Neural progenitor cell (in vitro differentiated cells): Measurements from ENCODE around the gene UCP3. TPM values are rescaled to one million over a fixed set of nuclear protein-coding genes. Genes with fewer than 3 reads are reported as not detected.
A peak's percentile ranks its signal among the peaks of the same experiment; 100 is the strongest.

Experiments used
- DNase-seq: peaks from one replicate; pipeline ENCODE4 v3.0.0-alpha.2; 2016; ENCODE audit warnings: low spot score
- H2AFZ ChIP-seq: fragments of 200-600 bp; sonication (generic); replicated peaks from 2 replicates; pipeline ENCODE4 v1.6.1; 2016; ENCODE audit warnings: antibody characterized with exemption
- H3F3A ChIP-seq: fragments of 200-600 bp; sonication (generic); 2 replicates; pipeline ENCODE4 v1.6.1; 2016; ENCODE audit warnings: antibody characterized with exemption, low read depth
- H3K27ac ChIP-seq: fragments of 200-600 bp; sonication (generic); 2 replicates; pipeline ENCODE4 v1.5.1; 2016; ENCODE audit warnings: mild to moderate bottlenecking
- H3K27me3 ChIP-seq: fragments of 200-600 bp; sonication (generic); 2 replicates; pipeline ENCODE4 v1.6.1; 2016; ENCODE audit warnings: mild to moderate bottlenecking, moderate library complexity
- H3K36me3 ChIP-seq: fragments of 200-600 bp; sonication (generic); 2 replicates; pipeline ENCODE4 v1.5.1; 2016
- H3K4me1 ChIP-seq: fragments of 200-600 bp; sonication (generic); 2 replicates; pipeline ENCODE4 v1.6.1; 2016; ENCODE audit warnings: mixed run types
- H3K4me2 ChIP-seq: fragments of 200-600 bp; sonication (generic); 2 replicates; pipeline ENCODE4 v1.6.1; 2016
- H3K4me3 ChIP-seq: fragments of 200-600 bp; sonication (generic); 2 replicates; pipeline ENCODE4 v1.5.1; 2016
- H3K79me2 ChIP-seq: fragments of 200-600 bp; sonication (generic); 2 replicates; pipeline ENCODE4 v1.6.1; 2016; ENCODE audit warnings: low read depth
- H3K9ac ChIP-seq: fragments of 200-600 bp; sonication (generic); 2 replicates; pipeline ENCODE4 v1.6.1; 2016
- H3K9me3 ChIP-seq: fragments of 200-600 bp; sonication (generic); 2 replicates; pipeline ENCODE4 v1.5.1; 2016; ENCODE audit warnings: low read depth
- H4K20me1 ChIP-seq: fragments of 200-600 bp; sonication (generic); 2 replicates; pipeline ENCODE4 v1.6.1; 2016; ENCODE audit warnings: low read depth
- H3K27ac Mint-ChIP-seq: 3 replicates; pipeline ENCODE4 v1.8.0; 2021; ENCODE audit warnings: mixed read lengths
- H3K27me3 Mint-ChIP-seq: 2 replicates; pipeline ENCODE4 v1.8.0; 2022; ENCODE audit warnings: low read depth, mild to moderate bottlenecking, inconsistent platforms, moderate library complexity, mixed read lengths; ENCODE audit not compliant: insufficient read depth
- H3K36me3 Mint-ChIP-seq: 3 replicates; pipeline ENCODE4 v1.8.0; 2021; ENCODE audit warnings: mixed read lengths
- H3K4me1 Mint-ChIP-seq: 3 replicates; pipeline ENCODE4 v1.8.0; 2021; ENCODE audit warnings: mixed read lengths
- H3K4me3 Mint-ChIP-seq: 3 replicates; pipeline ENCODE4 v1.8.0; 2021; ENCODE audit warnings: mild to moderate bottlenecking, moderate library complexity, mixed read lengths
- H3K9me3 Mint-ChIP-seq: 3 replicates; pipeline ENCODE4 v1.8.0; 2020; ENCODE audit warnings: mixed read lengths
- CTCF ChIP-seq: fragments of 200-600 bp; sonication (generic); IDR thresholded peaks from 2 replicates; pipeline ENCODE4 v1.5.1; 2017; ENCODE audit warnings: antibody characterized with exemption, mild to moderate bottlenecking
- EZH2 ChIP-seq: fragments of 200-600 bp; sonication (generic); IDR thresholded peaks from 2 replicates; pipeline ENCODE4 v1.6.1; 2017; ENCODE audit warnings: antibody characterized with exemption, mild to moderate bottlenecking, moderate library complexity
- EZH2phosphoT487 ChIP-seq: fragments of 200-600 bp; sonication (generic); IDR thresholded peaks from 2 replicates; pipeline ENCODE4 v1.6.1; 2017; ENCODE audit warnings: antibody characterized with exemption
- total RNA-seq: library from RNA; depleted of rRNA; stranded (reverse); fragments of >200 nt; gene quantifications from 2 replicates; pipeline ENCODE4 v1.2.3, GENCODE V29; 2015; ENCODE audit warnings: low replicate concordance

UCP3 gene
- total RNA-seq, 1 donor from 2014 or later, result not detected

DNA sequence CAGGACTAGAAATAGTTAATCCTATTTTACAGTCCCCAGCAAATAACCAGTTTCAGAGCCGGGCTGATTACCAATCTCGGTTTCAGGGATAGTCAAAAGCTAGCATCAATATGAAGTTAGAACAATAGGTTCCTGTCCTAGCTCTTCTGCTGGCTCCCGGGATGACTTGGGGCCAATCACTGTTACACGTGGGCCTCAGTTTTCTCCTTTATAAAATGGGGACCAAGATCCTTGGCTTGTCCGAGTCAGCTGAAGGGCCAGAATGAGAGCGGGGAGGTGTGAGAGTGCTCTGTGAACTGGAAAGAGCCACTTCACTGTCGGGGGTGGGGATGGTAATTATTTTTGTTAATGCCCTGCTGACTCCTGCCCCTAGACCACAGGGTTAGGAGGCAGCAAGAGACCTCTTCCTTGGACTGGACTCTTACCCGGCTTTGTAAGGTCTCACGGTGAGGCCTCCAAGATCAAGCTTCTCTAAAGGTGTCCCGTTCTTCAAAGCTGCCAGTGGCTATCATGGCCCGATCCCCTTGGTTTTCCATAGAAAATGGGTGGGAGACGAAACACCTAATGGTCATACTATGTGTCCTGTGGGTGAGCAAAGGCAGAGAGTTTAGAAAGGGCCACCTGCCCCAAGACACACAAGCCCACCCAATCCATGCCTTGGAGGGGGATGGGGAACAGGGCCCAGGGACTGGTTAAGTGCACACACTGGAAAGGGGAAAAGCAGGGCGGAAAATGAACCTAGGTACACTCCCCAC, 27.7 kb downstream of the UCP3 start:
- Histone ChIP-seq H3K9ac (peak overlapping the region; percentile 36), H3K27me3 (no peaks in the 10 kb centered on the region), H3K79me2 (peaks cover 31% of the 10 kb centered on the region), H4K20me1 (peaks cover 13% of the 10 kb centered on the region), H3K4me2 (peak overlapping the region; percentile 83), H3K9me3 (no peaks in the 10 kb centered on the region), H3K36me3 (peaks cover 4% of the 10 kb centered on the region), H3F3A (peaks cover 44% of the 10 kb centered on the region), H3K27ac (no peak overlapping the region), H2AFZ (no peak overlapping the region), H3K4me1 (peaks cover 27% of the 10 kb centered on the region), H3K4me3 (peak overlapping the region; percentile 81)
- Mint-ChIP-seq H3K9me3 (no peaks in the 10 kb centered on the region), H3K27ac (no peak overlapping the region), H3K4me1 (peaks cover 40% of the 10 kb centered on the region), H3K4me3 (peak overlapping the region; percentile 98), H3K36me3 (peaks cover 33% of the 10 kb centered on the region), H3K27me3 (peaks cover 4% of the 10 kb centered on the region)
- DNase-seq, result no peak
- no peak for TF ChIP-seq CTCF
- no peak for TF ChIP-seq EZH2
- TF ChIP-seq EZH2phosphoT487, result no peak

DNA sequence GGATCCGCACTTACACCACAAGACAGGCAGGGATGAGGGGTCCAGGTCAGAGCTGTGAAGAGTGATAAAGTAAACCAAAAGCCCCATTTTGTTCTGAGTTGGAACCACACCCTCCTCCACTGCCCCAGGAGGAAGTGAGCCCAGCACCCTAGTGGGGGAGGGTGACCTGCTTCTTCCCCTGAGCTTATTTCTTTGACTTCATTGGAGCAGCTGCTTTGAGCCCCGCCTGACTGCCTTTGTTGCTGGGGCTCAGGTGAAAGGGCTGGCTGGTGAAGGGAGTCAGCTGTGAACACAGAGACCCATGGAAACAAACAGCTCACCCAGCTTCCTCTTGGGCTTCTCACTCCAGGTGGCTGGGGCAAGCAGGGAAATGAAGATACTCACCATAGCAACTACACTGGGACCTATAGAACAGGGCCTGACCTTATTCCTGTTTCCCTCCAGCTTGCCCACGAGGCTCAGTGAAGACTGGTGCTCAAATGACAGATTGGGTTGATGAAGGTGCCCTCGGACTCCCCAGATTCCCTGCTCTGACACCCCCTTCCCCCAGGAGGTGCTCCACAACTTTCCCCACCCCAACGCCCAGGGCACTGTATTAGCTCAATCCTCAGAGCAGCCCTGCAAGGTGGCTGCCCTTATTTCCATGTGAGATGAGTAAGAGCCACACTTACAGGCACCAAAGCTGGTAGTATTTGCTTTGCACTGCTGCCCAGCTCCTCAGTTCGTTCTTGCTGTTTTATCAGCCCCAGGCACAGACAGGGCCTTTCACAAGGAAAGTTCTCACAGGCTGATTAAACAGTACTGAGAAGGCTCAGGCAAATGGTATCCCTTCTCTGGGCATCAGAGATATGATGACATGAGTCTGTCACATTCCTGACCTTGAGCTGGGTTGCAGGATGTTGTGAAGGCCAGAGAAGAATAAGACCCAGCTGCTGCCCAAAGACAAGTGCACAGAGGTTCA, 28.6 kb downstream of the UCP3 start:
- H3K27me3 Mint-ChIP-seq, result peaks cover 4% of the 10 kb centered on the region
- Histone ChIP-seq H4K20me1 (peaks cover 18% of the 10 kb centered on the region), H2AFZ (no peak overlapping the region), H3K36me3 (peaks cover 4% of the 10 kb centered on the region), H3K9me3 (no peaks in the 10 kb centered on the region), H3F3A (peaks cover 44% of the 10 kb centered on the region), H3K4me1 (peaks cover 27% of the 10 kb centered on the region), H3K27me3 (no peaks in the 10 kb centered on the region), H3K4me2 (peak overlapping the region; percentile 83), H3K4me3 (peak overlapping the region; percentile 81), H3K79me2 (peaks cover 31% of the 10 kb centered on the region), H3K27ac (no peak overlapping the region), H3K9ac (no peak overlapping the region)
- no peak for DNase-seq
- no peak overlapping the region for H3K27ac Mint-ChIP-seq
- peaks cover 36% of the 10 kb centered on the region for H3K36me3 Mint-ChIP-seq
- H3K4me3 Mint-ChIP-seq, result peak overlapping the region; percentile 98
- H3K4me1 Mint-ChIP-seq, result peaks cover 40% of the 10 kb centered on the region
- TF ChIP-seq EZH2phosphoT487 (no peak), EZH2 (no peak), CTCF (no peak)
- no peaks in the 10 kb centered on the region for H3K9me3 Mint-ChIP-seq

- H4K20me1 ChIP-seq, result peaks cover 21% of the 10 kb centered on the region
- Mint-ChIP-seq H3K4me1 (peaks cover 32% of the 10 kb centered on the region), H3K4me3 (no peak overlapping the region), H3K36me3 (peaks cover 37% of the 10 kb centered on the region), H3K9me3 (no peaks in the 10 kb centered on the region), H3K27ac (no peak overlapping the region), H3K27me3 (peaks cover 4% of the 10 kb centered on the region)
- TF ChIP-seq EZH2phosphoT487 (no peak), EZH2 (no peak), CTCF (no peak)
- no peak overlapping the region for H3K4me3 ChIP-seq
- H3K27ac ChIP-seq, result no peak overlapping the region
- peaks cover 27% of the 10 kb centered on the region for H3K4me1 ChIP-seq
- H3K27me3 ChIP-seq, result no peaks in the 10 kb centered on the region
- H2AFZ ChIP-seq, result no peak overlapping the region
- no peaks in the 10 kb centered on the region for H3K9me3 ChIP-seq
- DNase-seq, result no peak
- no peak overlapping the region for H3K9ac ChIP-seq
- H3K36me3 ChIP-seq, result peaks cover 4% of the 10 kb centered on the region
- no peak overlapping the region for H3K4me2 ChIP-seq
- H3F3A ChIP-seq, result peaks cover 33% of the 10 kb centered on the region
- H3K79me2 ChIP-seq, result peaks cover 31% of the 10 kb centered on the region
Observed at GRCh38 chr11:73978576-73979086, 30.3 kb downstream of the UCP3 start.
